Right atrium auricular region (tissue), 2 donors: ENCODE results near the gene HOXA5. TPM values are rescaled to one million over a fixed set of nuclear protein-coding genes. Genes with fewer than 3 reads are reported as not detected.

Experiments used
- DNase-seq: peaks from one replicate; pipeline ENCODE4 v3.0.0-alpha.2; 2019; ENCODE audit warnings: low spot score
- H3K27ac ChIP-seq, 2 donors: fragments of 200-600 bp; sonication (generic); 1 replicate in 1 of 2; 2 replicates in 1 of 2; pipeline ENCODE4 v1.5.1; 2016 to 2019
- H3K27me3 ChIP-seq, 2 donors: fragments of 200-600 bp; sonication (generic); one replicate each; pipeline versions ENCODE4 v1.5.1 to v1.6.0; 2017 to 2019
- H3K36me3 ChIP-seq: fragments of 200-600 bp; sonication (generic); one replicate; pipeline ENCODE4 v1.5.1; 2016
- H3K4me1 ChIP-seq, 2 donors: fragments of 200-600 bp; sonication (generic); one replicate each; pipeline versions ENCODE4 v1.5.1 to v1.6.0; 2017 to 2019
- H3K4me3 ChIP-seq, 2 donors: fragments of 200-600 bp; sonication (generic); 1 replicate in 1 of 2; 2 replicates in 1 of 2; pipeline ENCODE4 v1.5.1; 2017 to 2019; ENCODE audit warnings: mild to moderate bottlenecking in 1 of 2, moderate library complexity in 1 of 2
- H3K9me3 ChIP-seq, 2 donors: fragments of 200-600 bp; sonication (generic); one replicate each; pipeline ENCODE4 v1.5.1; 2019
- CTCF ChIP-seq, 2 donors: fragments of 200-600 bp; sonication (generic); IDR thresholded peaks; one replicate each; pipeline ENCODE4 v1.5.1; 2019; ENCODE audit warnings: antibody characterized with exemption in 2 of 2
- total RNA-seq, 2 donors: library from RNA; depleted of rRNA; stranded (reverse); fragments of >200 nt; gene quantifications; one replicate each; pipeline ENCODE4 v1.1.0, GENCODE V29; 2016

HOXA5 gene
- total RNA-seq, 2 donors from 2014 or later, result 0.24 to 0.96 TPM

- no peak for TF ChIP-seq CTCF (IDR thresholded peaks at IDR 0.05)
- H3K27ac ChIP-seq, result no peak overlapping the region
- H3K4me3 ChIP-seq, result peak overlapping the region; percentile 20 to 46
- peaks cover 59 to 85% of the 10 kb centered on the region in 2 donors for H3K27me3 ChIP-seq
- H3K9me3 ChIP-seq, result no peaks in the 10 kb centered on the region
- no peaks in the 10 kb centered on the region for H3K36me3 ChIP-seq
- peaks cover 0 to 36% of the 10 kb centered on the region in 2 donors for H3K4me1 ChIP-seq
- no peak for DNase-seq
Observed at GRCh38 chr7:27172823-27173510, 29.5 kb upstream of the HOXA5 start.

GRCh38 chr7:27172315-27172774 is 28.9 kb upstream of the HOXA5 start:
- DNase-seq, result no peak
- peaks cover 66 to 88% of the 10 kb centered on the region in 2 donors for H3K27me3 ChIP-seq
- H3K4me3 ChIP-seq, result no peak overlapping the region
- H3K36me3 ChIP-seq, result no peaks in the 10 kb centered on the region
- no peak for TF ChIP-seq CTCF (IDR thresholded peaks at IDR 0.05)
- H3K9me3 ChIP-seq, result no peaks in the 10 kb centered on the region
- H3K4me1 ChIP-seq, result peaks cover 0 to 36% of the 10 kb centered on the region in 2 donors
- H3K27ac ChIP-seq, result no peak overlapping the region

GRCh38 chr7:27171637-27172314 is 28.3 kb upstream of the HOXA5 start:
- Histone ChIP-seq H3K4me3 (no peak overlapping the region), H3K27me3 (peaks cover 71 to 88% of the 10 kb centered on the region in 2 donors), H3K27ac (no peak overlapping the region), H3K9me3 (no peaks in the 10 kb centered on the region), H3K4me1 (peaks cover 0 to 40% of the 10 kb centered on the region in 2 donors), H3K36me3 (no peaks in the 10 kb centered on the region)
- TF ChIP-seq CTCF (IDR thresholded peaks at IDR 0.05), result no peak
- DNase-seq, result no peak

- H3K4me3 ChIP-seq, result no peak overlapping the region
- no peak overlapping the region for H3K27ac ChIP-seq
- no peak for DNase-seq
- TF ChIP-seq CTCF (IDR thresholded peaks at IDR 0.05), result no peak
- peaks cover 0 to 45% of the 10 kb centered on the region in 2 donors for H3K4me1 ChIP-seq
- no peaks in the 10 kb centered on the region for H3K36me3 ChIP-seq
- no peaks in the 10 kb centered on the region for H3K9me3 ChIP-seq
- peaks cover 76 to 88% of the 10 kb centered on the region in 2 donors for H3K27me3 ChIP-seq
Observed at GRCh38 chr7:27171325-27171636, 27.8 kb upstream of the HOXA5 start.

GRCh38 chr7:27170426-27171324 is 27.2 kb upstream of the HOXA5 start:
- no peak for TF ChIP-seq CTCF (IDR thresholded peaks at IDR 0.05)
- DNase-seq, result no peak
- Histone ChIP-seq H3K4me1 (peaks cover 0 to 49% of the 10 kb centered on the region in 2 donors), H3K36me3 (no peaks in the 10 kb centered on the region), H3K27me3 (peaks cover 82 to 88% of the 10 kb centered on the region in 2 donors), H3K4me3 (no peak overlapping the region), H3K9me3 (no peaks in the 10 kb centered on the region), H3K27ac (no peak overlapping the region)
